GM12891 (cell line): ENCODE results near the gene TXNDC8.

ENCODE experiments used
- POLR2A ChIP-seq: IDR thresholded peaks from 2 replicates; pipeline ENCODE4 v1.6.1; 2011; ENCODE audit warnings: low read depth, low read length, control low read depth
- TAF1 ChIP-seq: IDR thresholded peaks from 2 replicates; pipeline ENCODE4 v1.6.1; 2011; ENCODE audit warnings: low read depth, low read length, control low read depth

DNA sequence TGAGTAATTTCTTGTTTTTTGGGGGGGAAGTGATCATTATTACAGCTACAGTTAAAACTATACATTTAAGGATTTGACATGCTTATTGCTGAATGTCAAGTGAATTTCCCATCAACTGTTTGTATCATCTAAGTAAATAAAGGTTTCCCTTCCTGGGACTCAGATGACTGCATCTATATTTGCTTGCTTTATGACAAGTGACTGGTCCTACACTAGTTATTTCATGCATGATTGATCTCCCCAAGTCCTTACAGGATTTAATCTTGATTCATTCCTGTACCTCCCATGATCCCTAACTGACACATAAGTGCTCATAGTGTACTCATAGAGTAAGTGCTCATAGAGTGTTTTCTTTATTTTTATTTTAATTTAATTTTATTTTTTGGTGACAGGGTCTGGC is 2.8 kb downstream of the TXNDC8 start:
- TF ChIP-seq POLR2A: no peak
- no peak for TF ChIP-seq TAF1
